ENCODE data around the gene ZGPAT.

GRCh38 chr20:63745961-63746731 lies 38.3 kb downstream of the ZGPAT start:
- TF ChIP-seq POLR2A (IDR thresholded peaks at IDR 0.05; ENCODE audit: low read length) (no peak), GATA1 (IDR thresholded peaks at IDR 0.05; ENCODE audit: low read depth, low read length) (no peak)

Measured in erythroblast (primary cell).